Breast epithelium (tissue), 4 donors: Measurements from ENCODE around the gene ARL5B. TPM values are rescaled to one million over a fixed set of nuclear protein-coding genes. Genes with fewer than 3 reads are reported as not detected.

Experiments
- DNase-seq, 2 donors: peaks; one replicate each; pipeline ENCODE4 v3.0.0-alpha.2; 2019; ENCODE audit warnings: low spot score in 2 of 2
- H3K27ac ChIP-seq, 2 donors: fragments of 200-600 bp; sonication (generic) in 1 of 2; one replicate each; pipeline ENCODE4 v1.5.1; 2016 to 2019; ENCODE audit warnings: mild to moderate bottlenecking in 1 of 2
- H3K27me3 ChIP-seq, 2 donors: fragments of 200-600 bp; sonication (generic) in 1 of 2; one replicate each; pipeline versions ENCODE4 v1.5.1 to v1.6.0; 2017 to 2019; ENCODE audit warnings: control low read depth in 1 of 2, mild to moderate bottlenecking in 1 of 2
- H3K36me3 ChIP-seq: fragments of 200-600 bp; one replicate; pipeline ENCODE4 v1.5.1; 2019
- H3K4me1 ChIP-seq, 2 donors: fragments of 200-600 bp; sonication (generic); one replicate each; pipeline ENCODE4 v1.5.1; 2016 to 2019; ENCODE audit warnings: control low read depth in 1 of 2
- H3K4me3 ChIP-seq, 3 donors: fragments of 200-600 bp; sonication (generic); 1 replicate in 2 of 3; 2 replicates in 1 of 3; pipeline ENCODE4 v1.5.1; 2016 to 2019; ENCODE audit warnings: mild to moderate bottlenecking in 3 of 3, moderate library complexity in 2 of 3
- H3K9me3 ChIP-seq, 2 donors: fragments of 200-600 bp; sonication (generic) in 1 of 2; one replicate each; pipeline ENCODE4 v1.5.1; 2016 to 2019; ENCODE audit warnings: control low read depth in 1 of 2
- POLR2A ChIP-seq: fragments of 450-650 bp; IDR thresholded peaks from one replicate; pipeline ENCODE4 v1.6.1; 2016; ENCODE audit warnings: antibody characterized with exemption, mild to moderate bottlenecking, moderate library complexity
- POLR2AphosphoS5 ChIP-seq, 3 donors: sonication (generic); formaldehyde crosslinking; IDR thresholded peaks; one replicate each; pipeline ENCODE4 v1.6.1; 2017; ENCODE audit warnings: antibody characterized with exemption in 3 of 3
- intact Hi-C: fragments of 100-400 bp; cut with DNase I; formaldehyde crosslinking; loops from one replicate; pipeline ENCODE4 v1.15.1; 2023; ENCODE audit warnings: low total_unique reads
- total RNA-seq, 3 donors: library from RNA; depleted of rRNA; stranded (reverse); fragments of >200 nt; gene quantifications; one replicate each; pipeline ENCODE4 v1.1.0, GENCODE V29; 2016
- TF ChIP-seq, protein P1 (sequence below), 3 donors: fragments of 450-650 bp; IDR thresholded peaks; one replicate each; pipeline ENCODE4 v1.5.1; 2016 to 2017; ENCODE audit warnings: antibody characterized with exemption in 3 of 3, mild to moderate bottlenecking in 3 of 3, moderate library complexity in 3 of 3

Gene ARL5B
- total RNA-seq, 3 donors from 2014 or later: 7.8 to 23.6 (median 15.4) TPM

- no peaks in the 10 kb centered on the region for H3K36me3 ChIP-seq
- H3K4me1 ChIP-seq: no peaks in the 10 kb centered on the region
- no peak overlapping the region for H3K4me3 ChIP-seq
- no peak overlapping the region for H3K27ac ChIP-seq
- DNase-seq: no peak
- no peaks in the 10 kb centered on the region for H3K9me3 ChIP-seq
- no peaks in the 10 kb centered on the region for H3K27me3 ChIP-seq
- TF ChIP-seq POLR2AphosphoS5 (IDR thresholded peaks at IDR 0.05): no peak
- no peak for TF ChIP-seq POLR2A
- TF ChIP-seq, protein P1, sequence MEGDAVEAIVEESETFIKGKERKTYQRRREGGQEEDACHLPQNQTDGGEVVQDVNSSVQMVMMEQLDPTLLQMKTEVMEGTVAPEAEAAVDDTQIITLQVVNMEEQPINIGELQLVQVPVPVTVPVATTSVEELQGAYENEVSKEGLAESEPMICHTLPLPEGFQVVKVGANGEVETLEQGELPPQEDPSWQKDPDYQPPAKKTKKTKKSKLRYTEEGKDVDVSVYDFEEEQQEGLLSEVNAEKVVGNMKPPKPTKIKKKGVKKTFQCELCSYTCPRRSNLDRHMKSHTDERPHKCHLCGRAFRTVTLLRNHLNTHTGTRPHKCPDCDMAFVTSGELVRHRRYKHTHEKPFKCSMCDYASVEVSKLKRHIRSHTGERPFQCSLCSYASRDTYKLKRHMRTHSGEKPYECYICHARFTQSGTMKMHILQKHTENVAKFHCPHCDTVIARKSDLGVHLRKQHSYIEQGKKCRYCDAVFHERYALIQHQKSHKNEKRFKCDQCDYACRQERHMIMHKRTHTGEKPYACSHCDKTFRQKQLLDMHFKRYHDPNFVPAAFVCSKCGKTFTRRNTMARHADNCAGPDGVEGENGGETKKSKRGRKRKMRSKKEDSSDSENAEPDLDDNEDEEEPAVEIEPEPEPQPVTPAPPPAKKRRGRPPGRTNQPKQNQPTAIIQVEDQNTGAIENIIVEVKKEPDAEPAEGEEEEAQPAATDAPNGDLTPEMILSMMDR (IDR thresholded peaks at IDR 0.05): no peak
- intact Hi-C loops: no loop called here
Observed at GRCh38 chr10:18647151-18647550, 12.1 kb upstream of the ARL5B start.

- intact Hi-C loops: no loop called here
- no peaks in the 10 kb centered on the region for H3K27me3 ChIP-seq
- H3K4me1 ChIP-seq: no peaks in the 10 kb centered on the region
- H3K36me3 ChIP-seq: no peaks in the 10 kb centered on the region
- no peak for DNase-seq
- no peak overlapping the region for H3K27ac ChIP-seq
- no peaks in the 10 kb centered on the region for H3K9me3 ChIP-seq
- no peak overlapping the region for H3K4me3 ChIP-seq
- no peak for TF ChIP-seq POLR2AphosphoS5 (IDR thresholded peaks at IDR 0.05)
- no peak for TF ChIP-seq POLR2A
- TF ChIP-seq, protein P1 (IDR thresholded peaks at IDR 0.05): no peak
Observed at GRCh38 chr10:18647945-18648344, 11.3 kb upstream of the ARL5B start.

- Histone ChIP-seq H3K9me3 (no peaks in the 10 kb centered on the region), H3K27ac (no peak overlapping the region), H3K36me3 (no peaks in the 10 kb centered on the region), H3K4me1 (no peaks in the 10 kb centered on the region), H3K4me3 (no peak overlapping the region), H3K27me3 (no peaks in the 10 kb centered on the region)
- TF ChIP-seq POLR2A (no peak), POLR2AphosphoS5 (IDR thresholded peaks at IDR 0.05) (no peak)
- TF ChIP-seq, protein P1 (IDR thresholded peaks at IDR 0.05): no peak
- intact Hi-C loops: no loop called here
- no peak for DNase-seq
Observed at GRCh38 chr10:18649364-18649959, 9.8 kb upstream of the ARL5B start.

DNA sequence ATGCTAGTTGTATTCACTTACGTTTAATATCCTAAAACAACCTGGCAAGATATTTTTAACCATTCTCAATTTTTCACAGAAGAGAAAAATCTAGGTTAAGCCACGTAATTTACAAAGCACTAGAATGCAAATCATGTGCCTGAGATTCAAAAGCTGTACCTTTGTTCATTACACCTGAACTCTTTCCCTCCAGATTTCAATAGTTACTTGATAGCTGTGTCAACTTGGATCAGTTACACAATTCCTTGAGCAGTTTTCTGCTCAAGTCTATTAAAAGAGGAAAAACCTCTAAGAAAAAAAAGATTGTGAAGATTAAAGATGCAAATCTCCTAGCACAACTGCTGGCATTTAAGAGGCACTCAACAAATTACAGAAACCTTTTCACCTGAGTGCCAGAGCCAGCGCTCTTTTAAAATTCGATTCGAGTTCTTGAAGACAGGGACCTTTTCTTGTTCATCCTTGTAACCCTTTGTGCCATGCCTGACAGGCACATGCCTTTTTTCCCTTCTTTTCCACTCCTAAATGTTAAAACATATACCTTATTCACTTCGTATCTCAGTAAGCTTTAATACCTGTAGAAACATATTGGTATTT lies 8.7 kb upstream of the ARL5B start:
- H3K27ac ChIP-seq: peak overlapping the region in 1 of 2 donors; percentile 97

More for the DNA sequence above, 8.7 kb upstream of the ARL5B start:
- Histone ChIP-seq H3K9me3 (no peaks in the 10 kb centered on the region), H3K36me3 (no peaks in the 10 kb centered on the region), H3K4me3 (peak overlapping the region; percentile 59 to 84 (median 66)), H3K4me1 (no peaks in the 10 kb centered on the region), H3K27me3 (no peaks in the 10 kb centered on the region)
- no peak for DNase-seq
- intact Hi-C loops: no loop called here
- TF ChIP-seq POLR2A: no peak
- TF ChIP-seq POLR2AphosphoS5 (IDR thresholded peaks at IDR 0.05): no peak
- TF ChIP-seq, protein P1 (IDR thresholded peaks at IDR 0.05): no peak
